Measurements from ENCODE around the gene CAGE1. TPM values are rescaled to one million over a fixed set of nuclear protein-coding genes. Genes with fewer than 3 reads are reported as not detected.
"Not testable (repeated sequence)": the region's sequence is repeated elsewhere in the genome, so short reads cannot be mapped to it uniquely, and the experiment has no call there.

Gene CAGE1
- total RNA-seq, 1 donor from 2014 or later: 0.05 TPM

DNA sequence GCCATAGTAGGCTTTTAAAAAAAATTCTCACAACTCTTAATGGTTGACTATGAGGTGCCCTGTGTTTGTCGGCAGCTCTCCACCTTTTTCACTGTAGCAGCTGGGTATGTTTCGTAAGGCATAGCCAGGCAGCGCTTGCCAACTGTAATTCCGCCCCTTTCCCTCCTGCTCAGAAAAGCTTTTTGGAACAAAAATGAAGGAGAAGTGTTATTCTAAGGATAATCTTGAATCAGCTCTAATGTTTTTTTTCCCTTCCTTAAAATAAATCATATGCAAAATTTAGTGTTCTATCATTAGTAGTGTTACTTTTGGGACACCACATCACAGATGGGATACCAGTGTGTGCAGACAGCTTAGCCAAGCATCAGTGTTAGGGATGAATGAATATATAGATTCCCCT lies 21.3 kb upstream of the CAGE1 start:
- ATAC-seq (no peak), DNase-seq (ENCODE audit: low spot score) (no peak)

DNA sequence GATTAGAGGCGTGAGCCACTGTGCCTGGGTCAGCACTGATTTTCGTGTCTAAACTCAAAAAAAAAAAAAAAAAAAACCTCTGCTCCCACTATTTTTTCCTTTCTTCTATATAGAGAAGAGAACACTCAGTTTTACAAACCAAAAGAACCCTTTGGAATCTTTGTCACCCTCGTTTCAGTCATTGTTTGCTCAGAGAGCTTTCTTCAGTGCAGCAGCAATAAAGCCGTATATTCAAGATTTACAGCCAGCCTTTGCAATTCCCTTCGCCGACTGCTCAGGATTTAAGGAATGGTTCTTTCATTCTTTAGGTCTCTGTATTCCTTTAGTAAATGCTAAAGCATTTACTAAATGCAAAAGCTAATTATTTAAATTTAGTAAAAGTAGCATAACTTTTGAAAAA lies 20.2 kb upstream of the CAGE1 start:
- DNase-seq (ENCODE audit: low spot score): no peak
- no peak for ATAC-seq

DNA sequence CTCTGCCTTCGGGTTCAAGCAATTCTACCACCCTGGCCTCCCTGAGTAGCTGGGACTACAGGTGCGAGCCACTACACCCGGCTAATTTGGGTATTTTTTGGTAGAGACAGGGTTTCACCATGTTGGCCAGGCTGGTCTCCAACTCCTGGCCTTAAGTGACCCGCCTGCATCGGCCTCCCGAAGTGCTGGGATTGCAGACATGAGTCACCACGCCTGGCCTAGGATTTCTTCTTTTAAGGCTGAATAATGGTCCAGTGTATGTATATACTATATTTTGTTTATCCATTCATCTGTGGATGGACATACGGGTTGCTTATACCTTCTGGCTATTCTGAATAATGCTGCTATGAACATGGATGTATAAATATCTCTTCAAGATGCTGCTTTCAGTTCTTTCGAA lies 17.2 kb upstream of the CAGE1 start:
- DNase-seq (ENCODE audit: low spot score) (no peak), ATAC-seq (no peak)

DNA sequence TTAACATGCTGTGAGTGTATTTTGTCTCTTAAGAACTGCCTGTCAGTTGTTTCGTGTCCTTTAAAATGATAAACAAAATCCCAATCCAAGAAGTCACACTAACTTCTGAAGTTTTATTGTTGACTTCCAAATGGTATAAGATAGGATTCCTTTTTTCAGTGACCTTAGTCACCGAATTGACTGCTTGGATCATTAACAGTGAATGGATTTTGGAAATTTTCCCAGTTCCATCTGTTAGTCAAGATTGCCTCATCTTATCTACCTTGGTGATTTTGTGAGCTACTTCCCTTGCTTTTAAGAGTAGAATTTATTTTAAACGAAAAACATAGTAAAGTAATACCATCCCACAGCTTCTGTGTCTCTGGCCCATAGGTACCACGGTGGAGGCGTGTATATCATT lies 15.0 kb upstream of the CAGE1 start:
- ATAC-seq (peak; percentile 76), DNase-seq (ENCODE audit: low spot score) (no peak)

GRCh38 chr6:7402716-7403115 lies 13.2 kb upstream of the CAGE1 start:
- DNase-seq (ENCODE audit: low spot score): no peak
- no peak for ATAC-seq

- no peak for ATAC-seq
- no peak for DNase-seq (ENCODE audit: low spot score)
Measured at GRCh38 chr6:7401075-7401474, 11.5 kb upstream of the CAGE1 start.

- DNase-seq (ENCODE audit: low spot score) (no peak), ATAC-seq (no peak)
Measured at GRCh38 chr6:7392402-7392801, 2.9 kb upstream of the CAGE1 start.

DNA sequence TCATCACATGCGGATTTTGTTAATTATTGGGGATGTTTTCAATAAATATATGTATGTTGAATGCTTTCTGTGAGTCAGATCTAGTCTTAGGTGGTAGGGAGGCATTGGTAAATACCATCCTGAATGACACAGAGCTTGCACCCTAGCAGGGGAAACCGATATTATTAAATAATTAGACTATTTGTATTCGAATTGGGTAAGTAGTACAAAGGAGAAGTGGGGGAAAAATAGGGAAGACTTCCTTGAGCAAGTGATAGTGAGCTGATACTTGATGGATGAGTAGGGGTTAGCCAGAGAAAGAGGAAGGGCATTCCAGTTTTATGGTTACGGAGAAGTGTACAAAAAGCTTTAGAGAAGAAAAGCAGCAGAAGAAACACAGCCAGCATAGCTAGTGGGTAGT lies 1.6 kb upstream of the CAGE1 start:
- DNase-seq (ENCODE audit: low spot score) (no peak), ATAC-seq (no peak)

GRCh38 chr6:7390226-7390878 lies 810 bp upstream of the CAGE1 start:
- ATAC-seq (no peak), DNase-seq (ENCODE audit: low spot score) (no peak)

DNA sequence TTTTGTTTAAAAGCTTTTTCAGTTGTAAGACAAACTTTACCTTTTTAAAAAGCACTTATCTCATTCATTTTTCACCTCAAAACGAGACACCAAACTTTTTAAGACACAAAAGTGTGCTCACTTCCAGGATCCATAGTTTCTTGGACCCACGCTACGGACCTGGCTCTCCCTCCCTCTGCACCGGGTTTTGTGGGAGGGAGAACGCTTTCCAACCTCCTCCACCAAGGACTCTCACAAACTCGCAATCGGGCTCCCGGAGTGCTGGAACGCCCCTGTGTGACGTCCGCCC lies 436 bp downstream of the CAGE1 start:
- DNase-seq (ENCODE audit: low spot score): no peak
- peak; percentile 63 for ATAC-seq

GRCh38 chr6:7381092-7381491 lies 8.4 kb downstream of the CAGE1 start:
- no peak for DNase-seq (ENCODE audit: low spot score)
- ATAC-seq: no peak

DNA sequence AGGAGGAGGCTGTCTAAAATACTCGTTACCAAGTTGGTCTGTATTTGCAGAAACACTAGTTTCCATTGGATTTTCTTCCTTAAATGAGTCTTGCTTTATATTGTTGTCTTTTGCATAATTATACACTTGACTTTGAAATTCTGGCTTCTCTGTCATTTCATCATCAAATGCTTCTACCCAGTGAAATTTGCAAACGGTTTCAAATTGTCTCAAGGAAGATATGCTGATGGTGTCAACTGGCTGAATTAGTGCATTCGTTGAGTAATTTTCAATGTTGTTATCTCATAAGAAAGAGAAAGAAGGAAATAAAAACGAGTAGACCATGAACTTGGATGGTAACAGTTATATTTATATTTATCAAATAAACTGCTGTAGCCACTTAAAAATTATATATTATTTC lies 10.8 kb downstream of the CAGE1 start:
- DNase-seq (ENCODE audit: low spot score) (no peak), ATAC-seq (no peak)

GRCh38 chr6:7377961-7378360 lies 11.6 kb downstream of the CAGE1 start:
- DNase-seq (ENCODE audit: low spot score): no peak
- no peak for ATAC-seq

DNA sequence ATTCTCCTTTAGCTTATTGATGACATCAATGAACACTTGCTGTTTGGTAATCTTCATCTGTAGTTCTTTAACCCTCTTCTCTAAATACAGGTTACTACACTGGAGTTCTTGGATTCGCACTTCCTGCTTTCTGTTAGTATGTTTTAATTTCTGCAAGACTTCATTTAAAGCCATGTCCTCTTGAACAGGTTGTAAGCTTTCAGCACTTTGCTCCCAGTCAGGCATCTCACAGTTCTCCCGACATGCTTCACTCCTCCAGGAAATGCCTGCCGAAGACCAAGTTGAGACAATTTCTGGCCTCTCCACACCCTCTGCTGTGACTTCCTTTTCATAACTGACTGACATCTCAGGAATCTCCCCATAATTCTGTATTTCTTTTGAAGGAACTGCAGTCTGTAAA lies 15.8 kb downstream of the CAGE1 start:
- ATAC-seq: no peak
- DNase-seq (ENCODE audit: low spot score): no peak

DNA sequence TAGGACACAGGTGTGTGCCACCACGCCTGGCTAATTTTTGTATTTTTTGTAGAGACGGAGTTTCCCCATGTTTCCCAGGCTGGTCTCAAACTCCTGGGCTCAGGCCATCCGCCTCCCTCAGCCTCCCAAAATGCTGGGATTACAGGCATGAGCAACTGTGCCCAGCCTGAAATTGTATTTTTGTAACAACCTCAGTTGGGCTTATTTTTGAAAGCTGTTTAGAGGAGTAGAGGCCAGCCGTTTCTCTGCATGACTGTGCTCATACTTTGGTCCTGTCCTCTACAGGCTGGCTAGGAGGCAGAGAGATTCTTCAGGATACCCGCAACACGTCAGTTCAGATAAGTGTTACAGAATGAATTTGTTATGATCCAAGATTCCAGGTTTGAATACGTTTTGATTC lies 22.1 kb downstream of the CAGE1 start:
- DNase-seq (ENCODE audit: low spot score) (no peak), ATAC-seq (no peak)

GRCh38 chr6:7351916-7352315 lies 37.6 kb downstream of the CAGE1 start:
- DNase-seq (ENCODE audit: low spot score); ATAC-seq: not testable (repeated sequence)

- not testable (repeated sequence) for DNase-seq (ENCODE audit: low spot score); ATAC-seq
Measured at GRCh38 chr6:7350591-7350990, 39.0 kb downstream of the CAGE1 start.

GRCh38 chr6:7347551-7347997 lies 42.0 kb downstream of the CAGE1 start:
- not testable (repeated sequence) for DNase-seq (ENCODE audit: low spot score); ATAC-seq

- not testable (repeated sequence) for ATAC-seq; DNase-seq (ENCODE audit: low spot score)
Measured at GRCh38 chr6:7344773-7345450, 44.6 kb downstream of the CAGE1 start.

- ATAC-seq (no peak), DNase-seq (ENCODE audit: low spot score) (no peak)
Measured at GRCh38 chr6:7343546-7344475, 45.7 kb downstream of the CAGE1 start.

- ATAC-seq (no peak), DNase-seq (ENCODE audit: low spot score) (no peak)
Measured at GRCh38 chr6:7341989-7342742, 47.4 kb downstream of the CAGE1 start.

Data from left lobe of liver (tissue), 2 donors.